DND-41 (cell line): ENCODE results near the gene TAS2R3.
A peak's percentile ranks its signal among the peaks of the same experiment; 100 is the strongest.

ENCODE experiments used
- ATAC-seq: fragments of 200-7000 bp; cut with Tn5 transposase; 3 replicates; pipeline ENCODE4 v1.9.1; 2021; ENCODE audit warnings: low read depth; ENCODE audit not compliant: insufficient read depth
- DNase-seq: peaks from one replicate; pipeline ENCODE4 v3.0.0-alpha.2; 2020
- H2AFZ ChIP-seq: 2 replicates; pipeline ENCODE4 v1.6.0; 2012; ENCODE audit warnings: low read depth, low read length
- H3K27ac ChIP-seq: 2 replicates; pipeline ENCODE4 v1.5.1; 2012; ENCODE audit warnings: low read length, inconsistent platforms
- H3K27me3 ChIP-seq: fragments of 200-600 bp; sonication (generic); 2 replicates; pipeline ENCODE4 v1.6.0; 2012; ENCODE audit warnings: low read length, mild to moderate bottlenecking, inconsistent platforms; ENCODE audit not compliant: insufficient read depth, poor library complexity
- H3K36me3 ChIP-seq: 2 replicates; pipeline ENCODE4 v1.5.1; 2012; ENCODE audit warnings: low read length, inconsistent platforms; ENCODE audit not compliant: insufficient read depth
- H3K4me1 ChIP-seq: 2 replicates; pipeline ENCODE4 v1.5.1; 2012; ENCODE audit warnings: mild to moderate bottlenecking, low read length; ENCODE audit not compliant: insufficient read depth
- H3K4me2 ChIP-seq: 2 replicates; pipeline ENCODE4 v1.6.0; 2012; ENCODE audit warnings: mild to moderate bottlenecking, moderate library complexity, low read length, inconsistent platforms; ENCODE audit not compliant: insufficient read depth
- H3K4me3 ChIP-seq, 2 experiments: fragments of 200-600 bp in 1 of 2; shearing (Covaris generic) in 1 of 2; 2 replicates each; pipeline ENCODE4 v1.5.1; 2012 to 2016; ENCODE audit warnings: inconsistent platforms in 2 of 2, low read length in 2 of 2, mild to moderate bottlenecking in 2 of 2, low read depth in 1 of 2, moderate library complexity in 1 of 2
- H3K79me2 ChIP-seq: 2 replicates; pipeline ENCODE4 v1.6.0; 2012; ENCODE audit warnings: low read length, inconsistent platforms; ENCODE audit not compliant: insufficient read depth
- H3K9ac ChIP-seq: 2 replicates; pipeline ENCODE4 v1.6.0; 2012; ENCODE audit warnings: low read depth, mild to moderate bottlenecking, inconsistent platforms, low read length, moderate library complexity
- H3K9me3 ChIP-seq: 2 replicates; pipeline ENCODE4 v1.5.1; 2012; ENCODE audit warnings: low read length, moderate library complexity, mild to moderate bottlenecking, inconsistent platforms; ENCODE audit not compliant: insufficient read depth, severe bottlenecking
- H4K20me1 ChIP-seq: 2 replicates; pipeline ENCODE4 v1.6.0; 2012; ENCODE audit warnings: low read length; ENCODE audit not compliant: insufficient read depth
- EZH2 ChIP-seq: IDR thresholded peaks from 3 replicates; pipeline ENCODE4 v1.6.1; 2012; ENCODE audit warnings: borderline replicate concordance, low read depth, mild to moderate bottlenecking, moderate library complexity, low read length, inconsistent platforms; ENCODE audit not compliant: severe bottlenecking
- TF ChIP-seq, protein P1 (sequence below): IDR thresholded peaks from 2 replicates; pipeline ENCODE4 v1.5.1; 2012; ENCODE audit warnings: borderline replicate concordance, low read length, moderate library complexity, mild to moderate bottlenecking; ENCODE audit not compliant: poor library complexity, severe bottlenecking; ENCODE audit errors: extremely low read depth

TAS2R3 gene

DNA sequence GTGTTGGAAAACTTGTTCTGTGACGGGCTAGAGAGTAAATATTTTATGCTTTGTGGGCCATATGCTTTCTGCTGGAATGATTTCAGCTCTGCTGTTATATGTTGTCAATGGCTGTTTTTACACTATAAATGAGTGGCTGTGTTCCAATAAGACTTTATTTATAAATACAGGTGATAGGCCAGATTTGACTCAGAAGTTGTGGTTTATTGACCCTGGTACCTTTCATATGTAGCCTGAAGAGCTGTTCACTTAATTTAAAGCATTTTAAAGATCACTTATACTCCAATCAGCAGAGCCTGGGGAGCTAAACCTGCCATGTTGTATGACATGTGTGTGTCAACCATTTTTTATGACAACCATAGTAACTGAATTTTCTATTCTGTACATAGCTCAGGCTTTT is 34.9 kb upstream of the TAS2R3 start:
- no peaks in the 10 kb centered on the region for H3K36me3 ChIP-seq
- H3K9ac ChIP-seq = no peak overlapping the region
- H3K4me1 ChIP-seq = no peaks in the 10 kb centered on the region
- H4K20me1 ChIP-seq = no peaks in the 10 kb centered on the region
- no peak overlapping the region for H2AFZ ChIP-seq
- H3K27me3 ChIP-seq = no peaks in the 10 kb centered on the region
- H3K9me3 ChIP-seq = no peaks in the 10 kb centered on the region
- H3K79me2 ChIP-seq = no peaks in the 10 kb centered on the region
- ATAC-seq = no peak
- no peak for TF ChIP-seq EZH2
- TF ChIP-seq, protein P1, sequence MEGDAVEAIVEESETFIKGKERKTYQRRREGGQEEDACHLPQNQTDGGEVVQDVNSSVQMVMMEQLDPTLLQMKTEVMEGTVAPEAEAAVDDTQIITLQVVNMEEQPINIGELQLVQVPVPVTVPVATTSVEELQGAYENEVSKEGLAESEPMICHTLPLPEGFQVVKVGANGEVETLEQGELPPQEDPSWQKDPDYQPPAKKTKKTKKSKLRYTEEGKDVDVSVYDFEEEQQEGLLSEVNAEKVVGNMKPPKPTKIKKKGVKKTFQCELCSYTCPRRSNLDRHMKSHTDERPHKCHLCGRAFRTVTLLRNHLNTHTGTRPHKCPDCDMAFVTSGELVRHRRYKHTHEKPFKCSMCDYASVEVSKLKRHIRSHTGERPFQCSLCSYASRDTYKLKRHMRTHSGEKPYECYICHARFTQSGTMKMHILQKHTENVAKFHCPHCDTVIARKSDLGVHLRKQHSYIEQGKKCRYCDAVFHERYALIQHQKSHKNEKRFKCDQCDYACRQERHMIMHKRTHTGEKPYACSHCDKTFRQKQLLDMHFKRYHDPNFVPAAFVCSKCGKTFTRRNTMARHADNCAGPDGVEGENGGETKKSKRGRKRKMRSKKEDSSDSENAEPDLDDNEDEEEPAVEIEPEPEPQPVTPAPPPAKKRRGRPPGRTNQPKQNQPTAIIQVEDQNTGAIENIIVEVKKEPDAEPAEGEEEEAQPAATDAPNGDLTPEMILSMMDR = no peak
- no peak overlapping the region for H3K27ac ChIP-seq
- H3K4me3 ChIP-seq = no peak overlapping the region
- no peak overlapping the region for H3K4me2 ChIP-seq
- no peak for DNase-seq

DNA sequence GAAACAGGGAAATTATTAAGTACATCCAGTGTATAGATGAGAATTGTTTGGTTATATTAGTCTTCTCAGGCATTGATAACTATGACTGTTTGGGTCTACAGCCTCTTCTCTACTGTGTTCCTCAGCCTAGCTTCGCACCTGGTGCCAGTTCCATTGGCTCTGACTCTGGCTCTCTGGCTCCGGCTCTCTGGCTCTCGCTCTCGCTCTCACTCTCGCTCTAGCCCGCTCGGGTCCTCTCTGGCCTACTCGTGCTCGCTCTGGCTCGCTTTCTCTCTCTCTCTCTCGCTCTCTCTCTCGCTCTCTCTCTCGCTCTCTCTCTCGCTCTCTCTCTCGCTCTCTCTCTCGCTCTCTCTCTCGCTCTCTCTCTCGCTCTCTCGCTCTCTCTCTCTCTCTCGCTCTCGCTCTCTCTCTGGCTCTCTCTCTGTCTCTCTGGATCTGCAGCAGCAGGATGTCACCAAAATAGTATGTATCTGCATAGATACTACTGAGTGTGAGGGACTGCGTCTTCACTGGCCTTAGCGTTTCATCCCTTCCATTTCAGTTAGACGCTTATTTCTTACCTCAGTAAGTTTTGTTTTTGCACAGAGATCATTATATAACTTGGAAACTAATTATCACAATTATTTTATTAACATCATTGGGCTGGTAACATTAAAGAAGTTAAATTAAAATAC is 32.3 kb upstream of the TAS2R3 start:
- H3K9ac ChIP-seq = no peak overlapping the region
- no peak overlapping the region for H3K4me2 ChIP-seq
- no peaks in the 10 kb centered on the region for H3K9me3 ChIP-seq
- TF ChIP-seq EZH2 = no peak
- TF ChIP-seq, protein P1 = no peak
- no peak overlapping the region for H2AFZ ChIP-seq
- ATAC-seq (no peak), DNase-seq (no peak)
- no peaks in the 10 kb centered on the region for H3K79me2 ChIP-seq
- peaks cover 6% of the 10 kb centered on the region for H3K4me1 ChIP-seq
- H3K4me3 ChIP-seq = no peak overlapping the region
- no peaks in the 10 kb centered on the region for H3K36me3 ChIP-seq
- H4K20me1 ChIP-seq = no peaks in the 10 kb centered on the region
- no peak overlapping the region for H3K27ac ChIP-seq
- no peaks in the 10 kb centered on the region for H3K27me3 ChIP-seq

DNA sequence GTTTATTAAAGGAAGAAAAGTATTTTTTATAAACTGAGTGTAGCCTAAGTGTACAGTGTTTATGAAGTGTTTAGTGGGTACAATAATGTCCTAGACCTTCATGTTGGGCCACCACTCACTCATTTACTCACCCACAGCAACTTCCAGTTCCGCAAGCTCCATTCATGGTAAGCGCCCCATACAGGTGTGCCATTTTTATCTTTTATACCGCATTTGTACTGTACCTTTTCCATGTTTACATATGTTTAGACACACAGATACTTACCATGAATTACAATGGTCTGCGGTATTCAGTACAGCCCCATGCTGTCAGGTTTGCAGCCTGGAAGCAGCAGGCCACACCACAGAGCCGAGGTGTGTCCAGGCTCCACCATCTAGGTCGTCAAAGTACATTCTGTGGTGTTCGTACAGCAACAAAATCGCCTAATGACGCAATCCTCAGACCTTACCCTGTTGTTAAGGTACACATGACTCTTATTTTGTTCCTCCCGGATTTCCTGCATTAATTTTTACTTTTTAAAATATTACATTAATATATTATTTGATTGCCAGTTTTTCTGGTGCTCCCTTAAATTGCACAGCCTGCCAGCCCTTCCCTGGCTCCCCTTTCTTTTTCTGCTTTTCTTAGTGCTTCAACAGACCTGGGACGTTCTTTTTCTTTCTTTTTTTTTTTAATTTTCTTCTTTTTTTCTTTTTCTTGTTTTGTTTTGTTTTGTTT is 26.6 kb upstream of the TAS2R3 start:
- DNase-seq (peak; percentile 15), ATAC-seq (no peak)
- Histone ChIP-seq H3K79me2 (peaks cover 45% of the 10 kb centered on the region), H2AFZ (peak overlapping the region; percentile 79), H4K20me1 (0 out of 2 replicates have a peak, but pooled peaks cover 5% of the 10 kb centered on the region), H3K4me1 (peaks cover 45% of the 10 kb centered on the region), H3K9ac (peak overlapping the region; percentile 71), H3K27me3 (no peaks in the 10 kb centered on the region), H3K9me3 (no peaks in the 10 kb centered on the region), H3K27ac (peak overlapping the region; percentile 82), H3K36me3 (peaks cover 31% of the 10 kb centered on the region), H3K4me2 (peak overlapping the region; percentile 89), H3K4me3 (peak overlapping the region; percentile 79 to 96; a peak in 3 of 4 replicates)
- TF ChIP-seq, protein P1 = no peak
- no peak for TF ChIP-seq EZH2
